Activated CD8-positive, alpha-beta T cell treated with anti-CD3 and anti-CD28 coated beads, Interleukin-2, amount 10 ng/mL, durations not matched to agents 7 days and 5 days (primary cell): ENCODE results near the gene ZFC3H1. TPM values are rescaled to one million over a fixed set of nuclear protein-coding genes. Genes with fewer than 3 reads are reported as not detected.

ENCODE experiments used
- ATAC-seq: fragments of 150-1000 bp; cut with Tn5 transposase; one replicate; pipeline ENCODE4 v1.10.0; 2021; ENCODE audit warnings: moderate library complexity
- CTCF ChIA-PET: fragments of 350-600 bp; sonication (Branson Sonifier 250); formaldehyde crosslinking; loops from one replicate; lab custom pipeline; 2021; ENCODE audit warnings: antibody characterized with exemption; lab: Charles Lee
- POLR2A ChIA-PET: fragments of 350-600 bp; sonication (Branson Sonifier 250); formaldehyde crosslinking; loops from one replicate; lab custom pipeline; 2021; ENCODE audit warnings: antibody characterized with exemption; lab: Charles Lee
- DNase-seq: peaks from one replicate; pipeline ENCODE4 v3.0.0-alpha.2; 2020
- H3K27ac Mint-ChIP-seq: one replicate; pipeline ENCODE4 v1.8.0; 2021; ENCODE audit warnings: mild to moderate bottlenecking, mixed read lengths
- H3K27me3 Mint-ChIP-seq: one replicate; pipeline ENCODE4 v1.8.0; 2021; ENCODE audit warnings: low read depth, mixed read lengths
- H3K36me3 Mint-ChIP-seq: one replicate; pipeline ENCODE4 v1.8.0; 2021; ENCODE audit warnings: low read depth, mixed read lengths
- H3K4me1 Mint-ChIP-seq: one replicate; pipeline ENCODE4 v1.8.0; 2021; ENCODE audit warnings: low read depth, mixed read lengths
- H3K4me3 Mint-ChIP-seq: one replicate; pipeline ENCODE4 v1.8.0; 2021; ENCODE audit warnings: mild to moderate bottlenecking, mixed read lengths
- H3K9me3 Mint-ChIP-seq: one replicate; pipeline ENCODE4 v1.8.0; 2022; ENCODE audit warnings: mixed read lengths; ENCODE audit not compliant: insufficient read depth
- total RNA-seq, 2 experiments: library from RNA; stranded (reverse); gene quantifications; one replicate each; pipeline ENCODE4 v1.2.3, GENCODE V29; 2021

ZFC3H1 gene
- total RNA-seq, 2 experiments from 2014 or later = 45.9 to 49.9 TPM

DNA sequence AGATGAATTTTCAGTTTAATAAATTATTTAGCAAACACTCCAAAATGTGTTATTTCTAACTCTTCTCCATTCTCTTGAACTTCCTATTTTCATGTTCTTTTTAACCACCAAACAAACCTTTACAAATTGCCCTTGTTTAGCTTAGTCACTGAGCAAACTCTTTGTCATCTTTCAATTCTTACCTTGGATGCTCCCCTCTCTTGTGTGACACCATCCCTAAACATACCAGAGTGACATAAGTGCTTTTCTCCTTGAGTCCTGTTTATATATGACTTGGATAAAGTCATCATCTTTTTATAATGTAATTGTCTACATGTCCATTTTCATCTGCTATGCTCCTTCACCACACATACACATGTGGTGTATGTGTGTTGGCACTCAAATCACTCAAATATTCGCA is 18.8 kb upstream of the ZFC3H1 start:
- Mint-ChIP-seq H3K27ac (no peak overlapping the region), H3K27me3 (no peaks in the 10 kb centered on the region), H3K4me3 (no peak overlapping the region), H3K9me3 (no peaks in the 10 kb centered on the region), H3K4me1 (peaks cover 14% of the 10 kb centered on the region), H3K36me3 (no peaks in the 10 kb centered on the region)
- ChIA-PET POLR2A (no interaction called here), CTCF (no interaction called here)
- no peak for ATAC-seq
- DNase-seq = no peak

DNA sequence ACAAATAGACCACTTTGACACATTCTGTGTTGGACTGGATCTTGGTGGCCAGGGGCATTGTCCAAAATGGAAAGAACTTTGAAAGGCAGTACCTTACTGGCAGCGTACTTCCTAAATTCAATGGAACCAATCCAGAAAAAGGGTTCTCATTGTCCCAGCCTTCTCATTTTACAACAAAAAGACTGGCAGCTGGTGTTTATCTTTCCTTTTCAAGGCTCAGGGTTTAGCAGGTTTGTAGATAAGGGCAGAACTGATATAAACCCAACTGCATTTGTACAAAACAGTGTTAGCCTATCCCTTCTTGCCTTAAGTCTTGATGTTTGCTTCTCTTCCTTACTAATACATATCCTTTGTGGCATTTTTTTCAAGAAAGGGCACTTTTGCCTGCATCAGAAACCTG is 8.2 kb upstream of the ZFC3H1 start:
- H3K27me3 Mint-ChIP-seq = no peaks in the 10 kb centered on the region
- H3K9me3 Mint-ChIP-seq = no peaks in the 10 kb centered on the region
- DNase-seq (no peak), ATAC-seq (no peak)
- ChIA-PET POLR2A (interaction anchor here (1.5 kb wide), 1 partner anchor 13 kb away, joined by 3 read pairs; no protein-coding TSS in a partner anchor), CTCF (interaction anchor here (0.9 to 1.4 kb wide), 3 partner anchors 36 to 75 kb away, joined by 3 to 4 read pairs (median 3); no protein-coding TSS in a partner anchor)
- no peak overlapping the region for H3K4me3 Mint-ChIP-seq
- H3K27ac Mint-ChIP-seq = no peak overlapping the region
- H3K4me1 Mint-ChIP-seq = peaks cover 6% of the 10 kb centered on the region
- H3K36me3 Mint-ChIP-seq = peaks cover 4% of the 10 kb centered on the region

DNA sequence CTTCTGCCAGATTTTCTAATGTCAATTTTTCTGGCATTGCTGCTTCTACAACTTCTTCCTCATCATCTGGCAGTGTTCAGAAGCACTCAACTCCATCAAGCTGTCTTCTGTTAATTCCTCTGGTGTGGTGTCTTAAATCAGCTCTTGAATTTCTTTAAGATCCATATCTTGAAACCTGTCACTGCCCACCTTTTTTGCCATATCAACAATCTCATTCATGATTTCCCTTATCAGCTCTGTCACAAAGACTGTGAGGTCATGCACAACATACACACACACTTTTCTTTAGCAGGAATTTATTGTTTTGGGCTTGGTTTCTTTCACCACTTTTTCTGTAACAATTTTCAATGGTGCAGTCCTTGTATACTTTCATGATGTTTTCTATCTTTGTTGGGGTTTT is 7.7 kb upstream of the ZFC3H1 start:
- Mint-ChIP-seq H3K36me3 (peaks cover 4% of the 10 kb centered on the region), H3K9me3 (no peaks in the 10 kb centered on the region), H3K27me3 (no peaks in the 10 kb centered on the region), H3K4me3 (no peak overlapping the region), H3K4me1 (peaks cover 6% of the 10 kb centered on the region), H3K27ac (no peak overlapping the region)
- no peak for ATAC-seq
- POLR2A ChIA-PET = interaction anchor here (1.5 kb wide), 1 partner anchor 13 kb away, joined by 3 read pairs; no protein-coding TSS in a partner anchor
- CTCF ChIA-PET = no interaction called here
- no peak for DNase-seq

DNA sequence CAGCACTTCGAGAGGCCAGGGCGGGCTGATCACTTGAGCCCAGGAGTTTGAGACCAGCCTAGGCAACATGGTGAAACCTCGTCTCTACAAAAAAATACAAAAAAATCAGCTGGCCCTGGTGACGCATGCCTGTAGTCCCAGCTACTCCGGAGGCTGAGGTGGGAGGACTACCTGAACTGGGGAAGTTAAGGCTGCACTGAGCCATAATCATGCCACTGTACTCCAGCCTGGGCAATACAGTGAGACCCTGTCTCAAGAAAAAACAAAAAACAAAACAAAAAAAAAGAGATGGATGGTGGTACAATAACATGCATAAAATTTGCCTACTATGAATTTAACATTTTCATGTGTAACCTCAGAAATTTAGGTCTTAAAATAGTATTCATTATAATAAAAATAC is 2.6 kb upstream of the ZFC3H1 start:
- ATAC-seq = no peak
- CTCF ChIA-PET = interaction anchor here (0.7 to 4.2 kb wide), 3 partner anchors 9 to 80 kb away, joined by 3 to 32 read pairs (median 6); no protein-coding TSS in a partner anchor
- Mint-ChIP-seq H3K4me1 (peaks cover 24% of the 10 kb centered on the region), H3K4me3 (no peak overlapping the region), H3K9me3 (no peaks in the 10 kb centered on the region), H3K36me3 (peaks cover 23% of the 10 kb centered on the region), H3K27ac (no peak overlapping the region), H3K27me3 (no peaks in the 10 kb centered on the region)
- no peak for DNase-seq
- POLR2A ChIA-PET = interaction anchor here (0.6 to 1.9 kb wide), 2 partner anchors 19 to 96 kb away, joined by 4 read pairs; partner anchors contain the start of gene TMEM19

DNA sequence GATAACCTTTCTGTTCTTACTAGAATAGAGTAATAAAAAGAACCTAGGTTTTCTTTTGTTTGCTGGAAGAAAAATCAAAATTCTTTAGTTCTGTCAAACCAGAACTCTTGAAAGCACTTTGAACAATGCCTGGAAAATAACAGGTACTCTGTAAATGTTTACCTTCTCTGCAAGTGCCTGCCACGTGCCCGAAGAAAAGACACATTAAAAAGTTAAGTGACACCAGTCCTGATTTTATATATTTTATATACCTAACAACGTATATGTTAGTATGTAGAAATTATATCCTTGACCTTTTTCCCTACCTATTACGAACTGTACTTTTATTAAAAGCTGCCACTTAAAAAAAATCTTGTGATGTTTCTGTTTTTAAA is 1.4 kb upstream of the ZFC3H1 start:
- DNase-seq = no peak
- H3K4me1 Mint-ChIP-seq = peaks cover 28% of the 10 kb centered on the region
- no peaks in the 10 kb centered on the region for H3K27me3 Mint-ChIP-seq
- POLR2A ChIA-PET = interaction anchor here (2.9 to 3.0 kb wide), 3 partner anchors 22 to 174 kb away, joined by 21 to 101 read pairs (median 35); partner anchors contain the start of genes RAB21, TBC1D15 and TMEM19
- no peak for ATAC-seq
- H3K9me3 Mint-ChIP-seq = no peaks in the 10 kb centered on the region
- peak overlapping the region; percentile 98 for H3K4me3 Mint-ChIP-seq
- H3K36me3 Mint-ChIP-seq = peaks cover 27% of the 10 kb centered on the region
- peak overlapping the region; percentile 100 for H3K27ac Mint-ChIP-seq
- CTCF ChIA-PET = interaction anchor here (0.6 to 4.2 kb wide), 6 partner anchors 13 to 173 kb away, joined by 3 to 41 read pairs (median 6); partner anchors contain the start of gene TMEM19

DNA sequence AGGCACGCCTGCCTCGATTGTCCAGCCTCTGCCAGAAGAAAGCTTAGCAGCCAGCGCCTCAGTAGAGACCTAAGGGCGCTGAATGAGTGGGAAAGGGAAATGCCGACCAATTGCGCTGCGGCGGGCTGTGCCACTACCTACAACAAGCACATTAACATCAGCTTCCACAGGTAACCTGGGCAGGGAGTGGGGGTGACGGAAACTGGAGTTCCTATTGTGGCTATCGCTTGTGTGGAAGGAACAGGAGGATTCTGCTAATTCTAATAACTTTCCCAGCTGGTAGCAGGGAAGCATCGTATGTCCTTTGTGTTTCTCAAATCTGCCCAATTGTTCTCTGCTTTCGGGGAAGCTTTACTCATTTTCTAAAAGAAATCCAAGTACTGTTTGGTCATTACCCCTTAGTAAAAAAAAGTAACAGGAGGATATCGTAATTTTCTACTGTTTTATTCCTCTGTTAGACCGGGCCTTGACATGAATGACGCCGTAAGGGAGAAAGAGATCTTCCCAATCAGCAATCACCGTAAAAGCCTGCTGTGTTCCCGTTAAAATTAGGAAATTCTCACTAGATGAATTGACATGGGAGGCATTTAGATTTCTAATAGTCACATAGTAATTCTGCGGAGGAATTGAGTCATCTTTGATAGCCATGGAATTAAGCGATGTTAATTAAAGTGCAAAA is 902 bp upstream of the ZFC3H1 start:
- Mint-ChIP-seq H3K9me3 (no peaks in the 10 kb centered on the region), H3K27ac (peak overlapping the region; percentile 100)
- POLR2A ChIA-PET = interaction anchor here (0.6 to 3.0 kb wide), 16 partner anchors 10 to 1392 kb away, joined by 3 to 101 read pairs (median 10); partner anchors contain the start of genes RAB21, TBC1D15 and TMEM19

DNA sequence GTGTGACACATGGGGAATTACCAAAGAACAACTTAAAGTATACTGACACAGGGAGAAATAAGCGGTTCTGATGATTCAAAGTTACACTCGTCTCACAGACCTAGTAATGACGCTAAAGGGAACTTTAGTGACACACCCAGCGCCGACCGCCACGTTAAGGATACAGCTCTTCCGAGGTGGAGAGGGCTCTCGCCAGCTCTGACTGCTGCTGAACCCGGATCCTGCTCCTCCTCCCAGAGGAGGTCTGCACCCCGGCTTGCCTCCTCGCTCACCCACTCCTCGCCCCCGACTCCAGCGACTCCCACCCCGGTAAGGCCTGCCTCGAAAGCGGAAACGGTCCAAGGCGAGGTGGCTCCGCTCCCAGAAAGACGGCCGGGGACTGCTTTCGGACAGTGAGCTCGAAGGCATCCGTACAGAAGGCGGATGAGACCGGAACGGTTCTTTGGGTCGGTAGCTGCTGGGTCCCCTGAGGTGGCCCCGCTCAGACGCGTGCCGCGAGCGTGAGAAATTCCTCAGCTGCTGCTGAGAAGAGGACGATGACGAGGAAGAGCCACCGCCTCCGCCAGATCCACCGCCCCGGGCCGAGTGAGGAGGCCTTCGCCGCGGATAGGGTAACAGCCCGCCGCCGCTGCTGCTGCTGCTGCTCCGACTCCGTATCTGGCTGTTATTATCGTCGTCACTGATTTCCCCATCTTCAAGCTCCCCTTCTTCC is 643 bp downstream of the ZFC3H1 start:
- Mint-ChIP-seq H3K36me3 (peaks cover 43% of the 10 kb centered on the region), H3K9me3 (no peaks in the 10 kb centered on the region), H3K4me3 (peak overlapping the region; percentile 98), H3K27me3 (no peaks in the 10 kb centered on the region), H3K4me1 (peaks cover 40% of the 10 kb centered on the region), H3K27ac (peak overlapping the region; percentile 100)
- CTCF ChIA-PET = interaction anchor here (0.8 to 4.2 kb wide), 10 partner anchors 9 to 179 kb away, joined by 3 to 41 read pairs (median 6); partner anchors contain the start of genes RAB21 and TMEM19
- POLR2A ChIA-PET = interaction anchor here (0.9 to 3.0 kb wide), 19 partner anchors 8 to 176 kb away, joined by 4 to 101 read pairs (median 6); partner anchors contain the start of genes RAB21, TBC1D15 and TMEM19
- ATAC-seq (peak; percentile 46), DNase-seq (peak; percentile 74)

More for the DNA sequence above, 902 bp upstream of the ZFC3H1 start:
- no peak for DNase-seq
- Mint-ChIP-seq H3K27me3 (no peaks in the 10 kb centered on the region), H3K4me1 (peaks cover 31% of the 10 kb centered on the region), H3K36me3 (peaks cover 29% of the 10 kb centered on the region), H3K4me3 (peak overlapping the region; percentile 98)
- no peak for ATAC-seq
- CTCF ChIA-PET = interaction anchor here (0.8 to 4.2 kb wide), 6 partner anchors 13 to 174 kb away, joined by 3 to 41 read pairs (median 16); partner anchors contain the start of gene TMEM19

DNA sequence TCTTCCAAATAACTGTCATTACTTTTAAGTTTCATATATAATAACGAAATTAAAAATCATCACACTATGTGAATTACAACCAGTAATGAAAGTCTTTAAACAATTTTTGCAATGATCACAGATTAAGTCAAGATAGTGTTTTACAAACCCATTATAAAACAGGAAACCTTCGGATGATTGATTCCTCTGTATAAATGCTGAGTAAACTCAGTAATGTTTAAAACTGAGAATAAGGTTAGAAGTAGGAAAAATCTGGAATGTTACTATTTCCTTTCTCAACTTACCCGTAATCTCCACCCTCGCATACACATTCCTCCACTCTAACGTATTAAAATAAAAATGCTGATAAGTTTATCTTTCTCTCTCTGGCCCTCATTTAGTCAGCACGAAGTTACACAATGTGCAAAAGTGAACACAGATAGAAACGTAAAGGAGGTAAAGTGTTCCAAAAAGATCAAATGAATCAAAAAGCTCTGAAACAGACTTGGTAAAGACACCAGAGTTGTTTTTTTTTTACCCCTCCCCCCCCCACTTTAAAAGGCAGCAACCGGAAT is 1.6 kb downstream of the ZFC3H1 start:
- Mint-ChIP-seq H3K4me3 (peak overlapping the region; percentile 98), H3K36me3 (peaks cover 47% of the 10 kb centered on the region), H3K4me1 (peaks cover 39% of the 10 kb centered on the region), H3K27ac (peak overlapping the region; percentile 100), H3K27me3 (no peaks in the 10 kb centered on the region), H3K9me3 (no peaks in the 10 kb centered on the region)
- POLR2A ChIA-PET = interaction anchor here (0.6 to 3.0 kb wide), 4 partner anchors 25 to 177 kb away, joined by 3 to 101 read pairs (median 28); partner anchors contain the start of genes RAB21, TBC1D15 and TMEM19
- no peak for ATAC-seq
- no peak for DNase-seq
- CTCF ChIA-PET = interaction anchor here (0.8 to 4.2 kb wide), 5 partner anchors 8 to 180 kb away, joined by 3 to 41 read pairs (median 12); partner anchors contain the start of genes RAB21 and TMEM19

DNA sequence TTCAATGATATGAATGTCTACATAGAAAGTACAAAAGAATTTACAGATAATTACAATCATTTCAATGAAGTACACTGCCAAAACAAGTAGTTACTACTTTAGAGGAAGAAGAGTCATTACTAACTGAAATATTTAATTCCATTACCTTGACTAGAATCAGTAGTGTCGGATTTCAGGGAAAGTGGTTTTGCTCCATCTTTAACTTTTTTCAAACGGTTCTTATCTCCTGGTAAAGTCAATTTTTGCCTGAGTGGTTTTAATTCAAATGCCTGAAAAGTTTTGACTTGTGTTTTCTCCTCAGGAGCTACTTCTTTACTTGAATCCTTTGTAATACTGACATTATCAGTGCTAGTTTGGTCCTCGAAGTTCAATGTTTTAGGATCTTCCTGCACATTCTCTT is 6.9 kb downstream of the ZFC3H1 start:
- no peak for ATAC-seq
- Mint-ChIP-seq H3K4me3 (no peak overlapping the region), H3K27ac (no peak overlapping the region), H3K9me3 (no peaks in the 10 kb centered on the region), H3K4me1 (peaks cover 44% of the 10 kb centered on the region), H3K36me3 (peaks cover 31% of the 10 kb centered on the region), H3K27me3 (no peaks in the 10 kb centered on the region)
- ChIA-PET POLR2A (interaction anchor here (0.7 kb wide), 1 partner anchor 178 kb away, joined by 3 read pairs; no protein-coding TSS in a partner anchor), CTCF (interaction anchor here (1.7 kb wide), 2 partner anchors 8 to 20 kb away, joined by 4 to 6 read pairs; no protein-coding TSS in a partner anchor)
- DNase-seq = no peak

DNA sequence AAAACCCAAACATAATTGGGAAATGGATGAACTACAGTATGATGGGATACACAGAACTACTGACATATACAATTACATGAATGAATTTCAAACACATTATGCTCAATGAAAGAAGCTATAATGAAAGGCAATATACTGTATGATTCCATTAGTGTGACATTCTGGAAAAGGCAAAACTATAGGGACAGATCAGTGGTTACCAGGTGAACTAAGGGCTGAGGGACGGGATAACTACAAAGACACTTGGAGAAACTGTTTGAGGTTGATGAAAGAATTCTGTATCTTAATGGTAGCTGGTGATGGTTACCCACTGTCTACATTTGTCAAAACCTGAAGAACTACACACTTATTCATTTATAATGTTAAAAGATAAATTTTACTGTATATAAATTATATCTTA is 7.7 kb downstream of the ZFC3H1 start:
- H3K9me3 Mint-ChIP-seq = no peaks in the 10 kb centered on the region

DNA sequence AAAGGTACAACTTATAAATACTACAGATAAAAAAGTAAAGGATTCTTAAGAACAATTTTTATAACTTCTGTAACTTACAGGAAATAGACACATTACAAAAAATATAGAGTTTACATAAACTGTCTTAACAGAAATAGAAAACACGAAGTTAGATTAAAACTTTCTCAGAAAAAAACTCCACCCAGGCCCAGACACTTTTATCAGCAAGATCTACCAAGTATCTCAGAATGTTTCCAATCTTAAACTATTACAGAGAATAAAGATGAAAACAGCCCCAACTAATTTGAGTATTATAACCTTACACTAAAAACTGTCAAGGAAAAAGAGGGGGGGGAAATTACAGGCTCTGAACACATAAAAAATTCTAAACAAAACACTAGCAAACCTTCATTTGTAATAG is 8.2 kb downstream of the ZFC3H1 start:
- Mint-ChIP-seq H3K36me3 (peaks cover 29% of the 10 kb centered on the region), H3K4me3 (peak overlapping the region; percentile 2), H3K27me3 (no peaks in the 10 kb centered on the region), H3K4me1 (peaks cover 41% of the 10 kb centered on the region), H3K27ac (no peak overlapping the region), H3K9me3 (no peaks in the 10 kb centered on the region)
- no peak for ATAC-seq
- ChIA-PET POLR2A (interaction anchor here (0.9 to 1.0 kb wide), 2 partner anchors 8 to 31 kb away, joined by 4 to 5 read pairs; partner anchors contain the start of genes THAP2 and ZFC3H1), CTCF (interaction anchor here (1.0 to 1.4 kb wide), 3 partner anchors 18 to 92 kb away, joined by 4 to 5 read pairs (median 4); no protein-coding TSS in a partner anchor)
- no peak for DNase-seq

More for the DNA sequence above, 7.7 kb downstream of the ZFC3H1 start:
- H3K27me3 Mint-ChIP-seq = no peaks in the 10 kb centered on the region
- DNase-seq (no peak), ATAC-seq (no peak)
- CTCF ChIA-PET = interaction anchor here (1.0 to 1.1 kb wide), 2 partner anchors 19 to 91 kb away, joined by 4 read pairs; no protein-coding TSS in a partner anchor
- no peak overlapping the region for H3K27ac Mint-ChIP-seq
- POLR2A ChIA-PET = no interaction called here
- H3K36me3 Mint-ChIP-seq = peaks cover 29% of the 10 kb centered on the region
- H3K4me1 Mint-ChIP-seq = peaks cover 41% of the 10 kb centered on the region
- H3K4me3 Mint-ChIP-seq = peak overlapping the region; percentile 2
